GM18502 (cell line): ENCODE data around the gene ITPRIP.

Experiments used
- ATAC-seq: cut with Tn5 transposase; IDR thresholded peaks from one replicate; pipeline ENCODE4 v1.9.1; 2021; ENCODE audit warnings: mild to moderate bottlenecking; ENCODE audit not compliant: unreplicated experiment, poor library complexity

The ITPRIP gene

GRCh38 chr10:104293011-104293410 lies 45.3 kb downstream of the ITPRIP start:
- no peak for ATAC-seq

GRCh38 chr10:104291439-104291951 lies 46.8 kb downstream of the ITPRIP start:
- peak; percentile 99 for ATAC-seq

GRCh38 chr10:104288355-104288754 lies 49.9 kb downstream of the ITPRIP start:
- ATAC-seq: no peak

- no peak for ATAC-seq
Observed at GRCh38 chr10:104286939-104287338, 51.3 kb downstream of the ITPRIP start.

- no peak for ATAC-seq
Observed at GRCh38 chr10:104284846-104285245, 53.4 kb downstream of the ITPRIP start.

GRCh38 chr10:104281694-104282093 lies 56.6 kb downstream of the ITPRIP start:
- no peak for ATAC-seq

- no peak for ATAC-seq
Observed at GRCh38 chr10:104279550-104280259, 58.6 kb downstream of the ITPRIP start.

- ATAC-seq: no peak
Observed at GRCh38 chr10:104277785-104278184, 60.5 kb downstream of the ITPRIP start.

- ATAC-seq: no peak
Observed at GRCh38 chr10:104276192-104276591, 62.1 kb downstream of the ITPRIP start.

GRCh38 chr10:104274762-104275721 lies 63.2 kb downstream of the ITPRIP start:
- peak; percentile 88 for ATAC-seq

- no peak for ATAC-seq
Observed at GRCh38 chr10:104273899-104274575, 64.2 kb downstream of the ITPRIP start.

GRCh38 chr10:104273286-104273685 lies 65.0 kb downstream of the ITPRIP start:
- ATAC-seq: no peak

GRCh38 chr10:104268713-104269645 lies 69.3 kb downstream of the ITPRIP start, which contains the start of gene GSTO2:
GSTO2 (plus strand) TSS chr10:104269184; CDS start chr10:104274916, 5,732 bp downstream.
- ATAC-seq: peak; percentile 99

- no peak for ATAC-seq
Observed at GRCh38 chr10:104268405-104268712, 69.9 kb downstream of the ITPRIP start.

GRCh38 chr10:104267721-104268404 lies 70.4 kb downstream of the ITPRIP start:
- no peak for ATAC-seq

GRCh38 chr10:104264783-104265182 lies 73.5 kb downstream of the ITPRIP start:
- no peak for ATAC-seq

GRCh38 chr10:104262055-104262454 lies 76.2 kb downstream of the ITPRIP start:
- ATAC-seq: no peak

GRCh38 chr10:104260775-104261115 lies 77.5 kb downstream of the ITPRIP start:
- no peak for ATAC-seq
